Ishikawa (cell line): ENCODE data around the gene SYDE1.

ENCODE experiments used
- CEBPB ChIP-seq: IDR thresholded peaks from 2 replicates; pipeline ENCODE4 v1.6.1; 2012
- EP300 ChIP-seq: IDR thresholded peaks from 2 replicates; pipeline ENCODE4 v1.6.1; 2012; ENCODE audit warnings: borderline replicate concordance
- FOXM1 ChIP-seq: IDR thresholded peaks from 2 replicates; pipeline ENCODE4 v1.6.1; 2012; ENCODE audit warnings: low read depth, borderline replicate concordance
- MAX ChIP-seq: IDR thresholded peaks from 2 replicates; pipeline ENCODE4 v1.6.1; 2012
- NFIC ChIP-seq: IDR thresholded peaks from 2 replicates; pipeline ENCODE4 v1.6.1; 2012

- TF ChIP-seq MAX: no peak
- TF ChIP-seq CEBPB: no peak
- no peak for TF ChIP-seq NFIC
- TF ChIP-seq EP300: no peak
- no peak for TF ChIP-seq FOXM1
Measured at GRCh38 chr19:15114153-15114540, 6.9 kb downstream of the SYDE1 start.
